Esophagus squamous epithelium (tissue), 4 donors: Measurements from ENCODE around the gene STXBP6.

ENCODE experiments used
- CTCF ChIP-seq, 6 experiments: fragments of 450-650 bp in 4 of 6; fragments of 200-600 bp in 2 of 6; sonication (generic) in 2 of 6; IDR thresholded peaks; one replicate each; pipeline ENCODE4 v1.5.1; 2016 to 2019; ENCODE audit warnings: antibody characterized with exemption in 6 of 6, mild to moderate bottlenecking in 4 of 6, moderate library complexity in 4 of 6
- POLR2A ChIP-seq, 4 donors: fragments of 450-650 bp; IDR thresholded peaks; one replicate each; pipeline ENCODE4 v1.6.1; 2017; ENCODE audit warnings: antibody characterized with exemption in 4 of 4, mild to moderate bottlenecking in 4 of 4, moderate library complexity in 3 of 4

DNA sequence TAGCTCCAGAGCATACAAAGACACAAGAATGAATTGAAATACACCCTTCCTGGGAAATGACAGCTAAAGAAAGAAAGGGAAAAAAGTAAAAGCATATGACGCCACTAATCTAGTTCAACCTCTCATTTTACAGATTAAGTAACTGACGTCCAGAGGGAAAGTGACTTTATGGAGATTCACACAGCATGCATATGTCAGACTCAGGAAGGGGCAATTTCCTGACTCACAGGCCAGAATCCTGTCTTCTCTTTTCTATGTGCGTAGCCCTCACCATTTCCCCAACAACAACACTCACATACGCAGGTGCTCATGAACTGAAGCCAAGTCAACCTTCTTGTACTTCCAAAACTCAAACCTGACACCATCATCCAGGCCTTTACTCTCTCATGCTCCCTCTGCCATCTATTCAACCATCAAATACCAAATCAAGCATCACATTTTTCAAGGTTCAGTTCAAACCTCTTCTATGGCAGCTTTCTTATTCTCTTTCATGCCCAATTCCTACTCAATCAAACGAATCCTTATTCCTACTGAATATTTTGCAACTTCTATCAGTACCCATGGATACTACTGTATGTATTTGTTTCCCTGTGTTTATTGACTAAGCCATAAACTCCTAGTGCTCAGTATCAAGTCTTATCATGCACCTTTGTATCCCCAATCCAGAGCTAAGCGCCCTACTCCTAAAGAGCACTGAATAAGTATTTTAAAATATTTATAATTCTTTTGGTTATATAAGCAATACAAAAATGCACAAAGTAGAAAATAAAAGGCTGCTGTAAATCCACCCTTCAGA lies 52.8 kb downstream of the STXBP6 start:
- TF ChIP-seq CTCF (IDR thresholded peaks at IDR 0.05) (no peak), POLR2A (IDR thresholded peaks at IDR 0.05) (no peak)
